GM06990 (cell line): ENCODE data around the gene SYNPO2.
"Not testable (repeated sequence)": the region's sequence is repeated elsewhere in the genome, so short reads cannot be mapped to it uniquely, and the experiment has no call there.

Experiments used
- DNase-seq: peaks from one replicate; pipeline ENCODE4 v3.0.0-alpha.2; 2011; ENCODE audit not compliant: insufficient read length; ENCODE audit errors: extremely low read depth
- H3K27me3 ChIP-seq: replicated peaks from 2 replicates; pipeline ENCODE4 v1.6.0; 2011; ENCODE audit warnings: low read length; ENCODE audit not compliant: control insufficient read depth, insufficient read depth
- H3K36me3 ChIP-seq: 2 replicates; pipeline ENCODE4 v1.5.1; 2011; ENCODE audit warnings: low read length; ENCODE audit not compliant: control insufficient read depth, insufficient read depth
- H3K4me3 ChIP-seq: replicated peaks from 2 replicates; pipeline ENCODE4 v1.5.1; 2011; ENCODE audit warnings: low read depth, mild to moderate bottlenecking, control low read depth, low read length
- CTCF ChIP-seq: IDR thresholded peaks from 2 replicates; pipeline ENCODE4 v1.5.1; 2011; ENCODE audit warnings: low read length, control low read depth, mild to moderate bottlenecking, inconsistent platforms; ENCODE audit not compliant: insufficient read depth, poor library complexity, severe bottlenecking

SYNPO2 gene

GRCh38 chr4:118995693-118996391, 107.2 kb downstream of the SYNPO2 start:
- no peaks in the 10 kb centered on the region for H3K27me3 ChIP-seq
- H3K4me3 ChIP-seq = no peak overlapping the region
- TF ChIP-seq CTCF = no peak
- H3K36me3 ChIP-seq = no peaks in the 10 kb centered on the region
- no peak for DNase-seq

GRCh38 chr4:118997601-118998000, 108.9 kb downstream of the SYNPO2 start:
- no peak for DNase-seq
- Histone ChIP-seq H3K27me3 (no peaks in the 10 kb centered on the region), H3K4me3 (no peak overlapping the region), H3K36me3 (no peaks in the 10 kb centered on the region)
- no peak for TF ChIP-seq CTCF

- Histone ChIP-seq H3K27me3 (no peaks in the 10 kb centered on the region), H3K4me3 (no peak overlapping the region), H3K36me3 (no peaks in the 10 kb centered on the region)
- TF ChIP-seq CTCF = no peak
- DNase-seq = no peak
Observed at GRCh38 chr4:118999919-119000318, 111.3 kb downstream of the SYNPO2 start.

- DNase-seq = no peak
- Histone ChIP-seq H3K27me3 (no peaks in the 10 kb centered on the region), H3K4me3 (no peak overlapping the region), H3K36me3 (no peaks in the 10 kb centered on the region)
- no peak for TF ChIP-seq CTCF
Observed at GRCh38 chr4:119000400-119000799, 111.7 kb downstream of the SYNPO2 start.

- DNase-seq = no peak
- Histone ChIP-seq H3K27me3 (no peaks in the 10 kb centered on the region), H3K4me3 (no peak overlapping the region), H3K36me3 (no peaks in the 10 kb centered on the region)
- no peak for TF ChIP-seq CTCF
Observed at GRCh38 chr4:119002476-119002875, 113.8 kb downstream of the SYNPO2 start.

GRCh38 chr4:119003001-119003400, 114.3 kb downstream of the SYNPO2 start:
- not testable (repeated sequence) for H3K27me3 ChIP-seq, H3K36me3 ChIP-seq, H3K4me3 ChIP-seq, DNase-seq
